Duodenal mucosa (tissue), 2 donors: Measurements from ENCODE around the gene UNC13D.

Experiments
- H3K27ac ChIP-seq: one replicate; pipeline ENCODE4 v1.7.0; 2013; ENCODE audit warnings: low read depth, low read length
- H3K27me3 ChIP-seq, 2 donors: one replicate each; pipeline ENCODE4 v1.7.0; 2013; ENCODE audit warnings: low read length in 2 of 2, control low read depth in 1 of 2; ENCODE audit not compliant: insufficient read depth in 2 of 2, control insufficient read depth in 1 of 2
- H3K36me3 ChIP-seq, 2 donors: one replicate each; pipeline ENCODE4 v1.7.0; 2013; ENCODE audit warnings: low read length in 2 of 2, control low read depth in 1 of 2; ENCODE audit not compliant: insufficient read depth in 2 of 2, control insufficient read depth in 1 of 2
- H3K4me1 ChIP-seq, 2 donors: one replicate each; pipeline ENCODE4 v1.7.0; 2013; ENCODE audit warnings: low read length in 2 of 2, control low read depth in 1 of 2; ENCODE audit not compliant: insufficient read depth in 2 of 2, control insufficient read depth in 1 of 2
- H3K4me3 ChIP-seq, 2 donors: one replicate each; pipeline ENCODE4 v1.7.0; 2013; ENCODE audit warnings: low read length in 2 of 2, low read depth in 1 of 2
- H3K9ac ChIP-seq, 2 donors: one replicate each; pipeline ENCODE4 v1.7.0; 2013; ENCODE audit warnings: low read length in 2 of 2, low read depth in 1 of 2
- H3K9me3 ChIP-seq, 2 donors: one replicate each; pipeline ENCODE4 v1.7.0; 2013; ENCODE audit warnings: low read length in 2 of 2, control low read depth in 1 of 2; ENCODE audit not compliant: control insufficient read depth in 1 of 2

UNC13D gene

GRCh38 chr17:75821552-75821951 lies 22.7 kb downstream of the UNC13D start:
- no peaks in the 10 kb centered on the region for H3K9me3 ChIP-seq
- peaks cover 38 to 69% of the 10 kb centered on the region in 2 donors for H3K36me3 ChIP-seq
- H3K9ac ChIP-seq: no peak overlapping the region
- peaks cover 10 to 12% of the 10 kb centered on the region in 2 donors for H3K4me1 ChIP-seq
- H3K4me3 ChIP-seq: no peak overlapping the region
- H3K27me3 ChIP-seq: no peaks in the 10 kb centered on the region
- no peak overlapping the region for H3K27ac ChIP-seq

DNA sequence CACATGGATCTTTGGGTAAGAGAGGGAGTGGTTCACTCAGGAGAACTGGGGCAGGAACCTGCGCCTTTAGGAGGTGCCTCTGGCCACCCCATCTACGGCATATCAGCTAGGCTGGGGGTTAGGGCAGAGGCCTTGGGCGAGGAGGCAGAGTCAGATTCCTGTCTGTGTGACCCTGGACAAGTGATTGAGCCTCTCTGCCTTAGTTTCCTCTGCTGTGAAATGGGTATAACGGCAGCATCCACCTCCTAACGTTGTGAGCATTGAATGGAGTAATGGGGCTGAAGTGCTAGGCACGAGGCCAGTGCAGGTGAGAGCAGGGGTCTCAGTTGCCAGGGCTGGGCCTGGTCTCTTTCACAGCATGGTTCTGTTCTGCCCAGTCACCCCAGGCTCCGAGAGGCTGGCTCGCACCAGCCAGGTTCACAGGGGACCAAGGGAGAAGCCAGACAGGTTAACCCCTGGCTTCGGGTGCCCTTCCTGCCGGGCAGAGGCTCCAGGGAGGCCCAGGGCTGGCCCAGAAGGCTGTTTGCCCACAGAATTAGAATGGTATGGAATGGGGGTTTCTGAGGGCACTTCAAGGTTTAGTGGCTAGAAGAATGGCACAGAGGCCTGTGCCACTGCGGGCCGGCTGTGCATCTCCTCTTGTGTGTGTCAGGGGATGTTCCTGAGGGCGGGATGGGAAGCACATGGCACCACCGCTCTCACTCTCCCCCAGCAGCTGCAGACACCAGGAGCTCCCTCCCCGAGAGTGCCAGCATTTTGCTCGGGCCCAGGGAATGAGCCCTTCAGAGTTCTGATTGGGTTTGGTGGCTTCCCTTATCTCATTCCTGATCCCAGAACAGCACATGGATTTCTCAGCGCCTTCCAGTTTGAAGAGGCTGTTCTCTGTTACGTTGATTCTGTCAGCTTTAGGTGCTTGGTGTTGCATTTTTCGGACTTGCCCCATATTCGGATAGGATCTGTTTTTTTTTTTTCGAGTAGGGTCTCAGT lies 23.8 kb downstream of the UNC13D start:
- Histone ChIP-seq H3K9ac (no peak overlapping the region), H3K36me3 (peaks cover 41 to 71% of the 10 kb centered on the region in 2 donors), H3K27ac (no peak overlapping the region), H3K4me1 (peaks cover 10 to 12% of the 10 kb centered on the region in 2 donors), H3K9me3 (no peaks in the 10 kb centered on the region), H3K4me3 (no peak overlapping the region), H3K27me3 (no peaks in the 10 kb centered on the region)

DNA sequence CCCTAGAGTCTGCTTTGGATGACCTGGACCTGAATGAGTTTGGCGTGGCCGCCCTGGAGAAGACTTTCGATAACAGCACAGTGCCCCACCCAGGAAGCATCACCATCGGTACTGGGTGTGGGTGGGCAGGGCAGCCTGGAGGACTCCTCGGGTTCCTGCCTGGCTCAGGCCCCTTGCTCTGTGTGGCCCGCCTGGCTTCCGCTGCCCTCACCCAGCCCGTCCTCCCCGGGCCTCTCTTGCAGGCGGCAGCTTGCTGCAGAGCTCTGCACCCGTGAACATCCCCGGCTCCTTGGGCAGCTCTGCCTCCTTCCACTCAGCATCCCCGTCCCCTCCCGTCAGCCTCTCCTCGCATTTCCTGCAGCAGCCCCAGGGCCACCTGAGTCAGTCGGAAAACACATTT lies 24.5 kb downstream of the UNC13D start:
- Histone ChIP-seq H3K36me3 (peaks cover 41 to 77% of the 10 kb centered on the region in 2 donors), H3K27ac (no peak overlapping the region), H3K4me1 (peaks cover 10 to 12% of the 10 kb centered on the region in 2 donors), H3K9ac (no peak overlapping the region), H3K27me3 (no peaks in the 10 kb centered on the region), H3K4me3 (no peak overlapping the region), H3K9me3 (no peaks in the 10 kb centered on the region)

- Histone ChIP-seq H3K9me3 (no peaks in the 10 kb centered on the region), H3K4me1 (peaks cover 10 to 12% of the 10 kb centered on the region in 2 donors), H3K27me3 (no peaks in the 10 kb centered on the region), H3K9ac (no peak overlapping the region), H3K27ac (no peak overlapping the region), H3K36me3 (peaks cover 40 to 80% of the 10 kb centered on the region in 2 donors), H3K4me3 (no peak overlapping the region)
These were observed 25.1 kb downstream of the UNC13D start for GRCh38 chr17:75819116-75819515.

GRCh38 chr17:75818326-75818885 lies 25.8 kb downstream of the UNC13D start:
- no peak overlapping the region for H3K27ac ChIP-seq
- no peak overlapping the region for H3K4me3 ChIP-seq
- H3K4me1 ChIP-seq: peaks cover 10 to 12% of the 10 kb centered on the region in 2 donors
- H3K36me3 ChIP-seq: peaks cover 37 to 80% of the 10 kb centered on the region in 2 donors
- no peaks in the 10 kb centered on the region for H3K9me3 ChIP-seq
- no peak overlapping the region for H3K9ac ChIP-seq
- H3K27me3 ChIP-seq: no peaks in the 10 kb centered on the region

DNA sequence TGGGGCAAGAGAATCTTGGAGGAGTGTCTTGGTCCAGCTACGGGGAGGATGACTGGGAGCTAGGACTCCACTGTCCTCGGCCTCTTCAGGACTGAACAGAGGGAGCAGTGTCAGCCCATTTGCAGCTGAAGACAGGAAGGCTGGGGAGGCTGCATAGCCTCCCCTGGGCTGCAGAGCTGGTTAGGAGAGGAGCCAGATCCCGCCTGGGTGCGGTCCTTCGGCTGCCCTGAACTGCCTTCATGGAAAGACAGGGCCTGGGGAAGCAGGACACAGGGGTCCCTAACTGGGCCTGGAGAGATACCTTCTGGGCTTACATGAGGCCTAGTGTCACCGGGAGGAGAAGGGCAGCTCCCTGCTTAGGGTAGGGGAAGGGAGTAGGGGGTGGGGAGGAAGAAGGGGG lies 26.6 kb downstream of the UNC13D start:
- Histone ChIP-seq H3K9me3 (no peaks in the 10 kb centered on the region), H3K36me3 (peaks cover 43 to 86% of the 10 kb centered on the region in 2 donors), H3K27me3 (no peaks in the 10 kb centered on the region), H3K4me3 (no peak overlapping the region), H3K9ac (no peak overlapping the region), H3K27ac (no peak overlapping the region), H3K4me1 (peaks cover 9% of the 10 kb centered on the region in 2 donors)

- H3K27ac ChIP-seq: no peak overlapping the region
- no peaks in the 10 kb centered on the region for H3K27me3 ChIP-seq
- H3K4me3 ChIP-seq: no peak overlapping the region
- no peak overlapping the region for H3K9ac ChIP-seq
- H3K36me3 ChIP-seq: peaks cover 50 to 93% of the 10 kb centered on the region in 2 donors
- no peaks in the 10 kb centered on the region for H3K9me3 ChIP-seq
- H3K4me1 ChIP-seq: peaks cover 0 to under 1% of the 10 kb centered on the region in 2 donors
These were observed 27.5 kb downstream of the UNC13D start for GRCh38 chr17:75816693-75817092.

DNA sequence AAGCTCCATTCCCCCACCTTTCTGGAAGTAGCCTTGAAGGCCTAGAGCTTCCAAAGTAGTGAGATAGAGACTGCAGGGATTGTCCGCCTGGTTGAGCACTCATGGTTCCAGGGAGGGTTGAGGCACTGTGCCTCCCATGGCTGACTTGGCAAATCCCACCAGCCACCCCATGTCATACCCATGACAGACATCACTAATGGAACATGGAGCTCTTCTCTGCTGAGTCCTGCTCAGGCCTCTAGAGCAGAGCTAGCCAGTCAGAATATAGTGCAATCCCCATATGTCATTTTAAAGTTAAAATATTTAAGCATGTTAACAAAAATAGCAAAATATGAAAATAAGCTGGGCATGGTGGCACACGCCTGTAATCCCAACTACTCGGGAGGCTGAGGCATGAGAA lies 28.8 kb downstream of the UNC13D start:
- no peak overlapping the region for H3K4me3 ChIP-seq
- H3K27ac ChIP-seq: no peak overlapping the region
- H3K9me3 ChIP-seq: no peaks in the 10 kb centered on the region
- peaks cover 50 to 87% of the 10 kb centered on the region in 2 donors for H3K36me3 ChIP-seq
- no peaks in the 10 kb centered on the region for H3K4me1 ChIP-seq
- no peak overlapping the region for H3K9ac ChIP-seq
- no peaks in the 10 kb centered on the region for H3K27me3 ChIP-seq

DNA sequence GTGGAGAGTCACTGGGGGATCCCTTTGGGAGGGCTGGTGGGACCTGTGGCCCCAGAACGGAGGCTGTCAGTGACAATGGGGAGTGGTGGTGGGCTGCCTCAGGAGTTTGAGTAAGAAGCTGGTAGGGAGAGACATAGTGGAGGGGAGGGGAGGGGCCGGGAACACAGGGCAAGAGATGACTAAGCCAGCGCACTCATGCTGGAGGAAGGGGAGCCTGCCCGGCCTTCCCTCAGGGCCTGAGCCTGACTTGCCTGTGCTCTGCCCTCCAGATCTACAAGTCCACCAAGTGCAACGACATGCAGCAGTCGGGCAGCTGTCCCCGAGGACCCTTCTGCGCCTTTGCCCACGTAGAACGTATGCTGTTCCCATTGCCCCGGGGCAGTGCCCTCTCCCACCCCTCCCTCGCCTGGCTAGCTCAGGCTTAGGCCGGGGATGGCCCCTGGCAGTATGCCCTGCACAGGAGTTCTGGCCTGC lies 29.3 kb downstream of the UNC13D start:
- no peaks in the 10 kb centered on the region for H3K9me3 ChIP-seq
- no peak overlapping the region for H3K4me3 ChIP-seq
- no peak overlapping the region for H3K9ac ChIP-seq
- no peak overlapping the region for H3K27ac ChIP-seq
- H3K36me3 ChIP-seq: peaks cover 46 to 86% of the 10 kb centered on the region in 2 donors
- no peaks in the 10 kb centered on the region for H3K27me3 ChIP-seq
- peaks cover 0 to 3% of the 10 kb centered on the region in 2 donors for H3K4me1 ChIP-seq

GRCh38 chr17:75814021-75814395 lies 30.2 kb downstream of the UNC13D start:
- H3K9ac ChIP-seq: no peak overlapping the region
- H3K4me3 ChIP-seq: no peak overlapping the region
- H3K27me3 ChIP-seq: no peaks in the 10 kb centered on the region
- peaks cover 0 to 6% of the 10 kb centered on the region in 2 donors for H3K4me1 ChIP-seq
- peaks cover 41 to 81% of the 10 kb centered on the region in 2 donors for H3K36me3 ChIP-seq
- no peak overlapping the region for H3K27ac ChIP-seq
- H3K9me3 ChIP-seq: no peaks in the 10 kb centered on the region
